Tibial artery (tissue), 4 donors: ENCODE results near the gene BAG5.

Experiments used
- DNase-seq, 2 donors: peaks; one replicate each; pipeline ENCODE4 v3.0.0-alpha.2; 2019
- H3K27ac ChIP-seq, 2 donors: fragments of 200-600 bp; sonication (generic) in 1 of 2; 1 replicate in 1 of 2; 2 replicates in 1 of 2; pipeline ENCODE4 v1.5.1; 2018 to 2019; ENCODE audit warnings: mild to moderate bottlenecking in 1 of 2
- H3K27me3 ChIP-seq, 2 donors: fragments of 200-600 bp; sonication (generic) in 1 of 2; one replicate each; pipeline versions ENCODE4 v1.5.1 to v1.6.0; 2016 to 2019
- H3K36me3 ChIP-seq, 3 donors: fragments of 200-600 bp; sonication (generic) in 2 of 3; one replicate each; pipeline ENCODE4 v1.5.1; 2016 to 2019; ENCODE audit warnings: mild to moderate bottlenecking in 2 of 3
- H3K4me1 ChIP-seq, 4 donors: fragments of 200-600 bp; sonication (generic) in 2 of 4; 1 replicate in 3 of 4; 2 replicates in 1 of 4; pipeline ENCODE4 v1.5.1; 2016 to 2019
- H3K4me3 ChIP-seq, 2 donors: fragments of 200-600 bp; sonication (generic) in 1 of 2; 1 replicate in 1 of 2; 2 replicates in 1 of 2; pipeline ENCODE4 v1.5.1; 2018 to 2019; ENCODE audit warnings: mild to moderate bottlenecking in 2 of 2
- H3K9me3 ChIP-seq, 3 donors: fragments of 200-600 bp; sonication (generic) in 1 of 3; one replicate each; pipeline ENCODE4 v1.5.1; 2016 to 2019
- intact Hi-C: fragments of 100-400 bp; cut with DNase I; formaldehyde crosslinking; loops from one replicate; pipeline ENCODE4 v1.15.0; 2023; ENCODE audit warnings: low total_unique reads
- TF ChIP-seq, protein P1 (sequence below), 2 experiments: fragments of 200-600 bp in 1 of 2; fragments of 450-650 bp in 1 of 2; IDR thresholded peaks; one replicate each; pipeline ENCODE4 v1.5.1; 2017 to 2019; ENCODE audit warnings: antibody characterized with exemption in 2 of 2, mild to moderate bottlenecking in 1 of 2, moderate library complexity in 1 of 2

Gene BAG5

DNA sequence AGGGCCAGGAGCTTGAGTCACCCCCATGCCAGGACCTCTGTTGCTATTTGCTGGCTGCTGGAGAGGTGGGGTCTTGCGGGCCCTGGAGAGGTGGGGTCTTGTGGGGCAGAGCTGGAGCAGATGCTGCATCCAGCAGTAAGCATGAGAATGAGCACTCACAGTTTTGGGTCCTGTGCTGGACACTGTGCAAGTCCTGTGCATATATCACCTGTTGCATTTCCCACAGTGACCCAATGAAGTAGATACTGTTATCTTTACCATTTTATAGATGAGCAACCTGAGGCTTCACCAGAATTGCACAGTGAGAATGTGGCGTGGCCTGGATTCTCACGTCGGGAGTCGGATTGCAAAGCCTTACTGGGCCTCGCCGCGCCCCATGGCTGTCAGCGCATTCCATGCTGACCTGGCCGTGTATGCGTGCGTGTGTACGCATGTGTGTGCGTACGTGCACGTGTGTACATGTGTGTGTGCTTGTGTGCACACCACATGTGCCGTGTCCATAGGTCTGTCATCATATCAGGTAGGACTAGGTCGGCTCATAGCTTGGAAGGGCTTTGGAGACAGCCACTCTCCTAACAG lies 12.3 kb upstream of the BAG5 start:
- Histone ChIP-seq H3K27me3 (no peaks in the 10 kb centered on the region), H3K4me3 (no peak overlapping the region), H3K9me3 (no peaks in the 10 kb centered on the region), H3K4me1 (peaks cover 0 to 25% (median 18%) of the 10 kb centered on the region in 4 donors), H3K27ac (no peak overlapping the region), H3K36me3 (peaks cover 17 to 47% (median 35%) of the 10 kb centered on the region in 3 donors)
- no peak for DNase-seq
- TF ChIP-seq, protein P1, sequence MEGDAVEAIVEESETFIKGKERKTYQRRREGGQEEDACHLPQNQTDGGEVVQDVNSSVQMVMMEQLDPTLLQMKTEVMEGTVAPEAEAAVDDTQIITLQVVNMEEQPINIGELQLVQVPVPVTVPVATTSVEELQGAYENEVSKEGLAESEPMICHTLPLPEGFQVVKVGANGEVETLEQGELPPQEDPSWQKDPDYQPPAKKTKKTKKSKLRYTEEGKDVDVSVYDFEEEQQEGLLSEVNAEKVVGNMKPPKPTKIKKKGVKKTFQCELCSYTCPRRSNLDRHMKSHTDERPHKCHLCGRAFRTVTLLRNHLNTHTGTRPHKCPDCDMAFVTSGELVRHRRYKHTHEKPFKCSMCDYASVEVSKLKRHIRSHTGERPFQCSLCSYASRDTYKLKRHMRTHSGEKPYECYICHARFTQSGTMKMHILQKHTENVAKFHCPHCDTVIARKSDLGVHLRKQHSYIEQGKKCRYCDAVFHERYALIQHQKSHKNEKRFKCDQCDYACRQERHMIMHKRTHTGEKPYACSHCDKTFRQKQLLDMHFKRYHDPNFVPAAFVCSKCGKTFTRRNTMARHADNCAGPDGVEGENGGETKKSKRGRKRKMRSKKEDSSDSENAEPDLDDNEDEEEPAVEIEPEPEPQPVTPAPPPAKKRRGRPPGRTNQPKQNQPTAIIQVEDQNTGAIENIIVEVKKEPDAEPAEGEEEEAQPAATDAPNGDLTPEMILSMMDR (IDR thresholded peaks at IDR 0.05), result no peak
- intact Hi-C loops, result loop anchor here (5.0 kb wide), 1 partner anchor 338 kb away; no protein-coding TSS in a partner anchor

DNA sequence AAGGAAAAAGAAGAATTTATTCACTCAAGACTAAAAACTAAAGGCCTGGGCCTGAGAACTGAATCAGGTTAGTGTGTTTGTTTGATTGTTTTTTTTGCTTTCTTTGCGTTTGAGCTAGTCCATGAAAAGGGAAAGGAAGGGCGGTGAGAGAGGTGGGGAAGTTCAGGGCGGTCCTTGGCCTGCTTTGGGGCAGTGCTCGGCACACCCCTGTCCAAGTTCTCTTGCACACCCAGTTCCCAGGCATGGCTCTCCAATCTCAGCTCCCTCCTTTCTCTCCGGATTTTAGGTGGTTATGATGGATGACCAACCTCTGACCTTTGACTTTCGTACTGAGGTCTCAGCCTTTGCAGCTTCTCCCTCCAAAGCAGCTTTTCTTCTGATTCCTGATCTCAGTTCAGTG lies 11.6 kb upstream of the BAG5 start:
- H3K4me3 ChIP-seq, result no peak overlapping the region
- H3K9me3 ChIP-seq, result no peaks in the 10 kb centered on the region
- H3K27me3 ChIP-seq, result no peaks in the 10 kb centered on the region
- peaks cover 0 to 25% (median 18%) of the 10 kb centered on the region in 4 donors for H3K4me1 ChIP-seq
- intact Hi-C loops, result no loop called here
- H3K36me3 ChIP-seq, result peaks cover 17 to 40% (median 30%) of the 10 kb centered on the region in 3 donors
- TF ChIP-seq, protein P1 (IDR thresholded peaks at IDR 0.05), result no peak
- DNase-seq, result no peak
- no peak overlapping the region for H3K27ac ChIP-seq

DNA sequence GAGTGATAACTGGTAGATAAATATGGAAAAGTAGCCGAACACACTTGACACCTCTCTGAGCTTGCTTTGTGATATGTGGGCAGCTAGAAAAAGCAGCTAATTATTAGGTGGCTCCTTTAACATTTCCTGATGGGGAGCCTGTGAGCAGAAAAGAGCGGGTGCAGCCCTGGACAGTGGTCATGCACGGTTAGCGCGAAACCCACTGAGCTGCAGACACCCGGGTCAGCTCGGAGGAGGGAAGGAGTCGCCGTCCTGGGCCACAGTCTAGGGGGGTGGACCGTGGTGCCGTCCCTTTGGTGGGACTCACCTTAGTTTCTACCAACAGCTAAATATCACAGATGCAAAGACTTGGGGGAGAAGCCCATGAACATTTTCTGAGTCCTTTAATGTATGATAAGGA lies 7.0 kb upstream of the BAG5 start:
- DNase-seq, result no peak
- Histone ChIP-seq H3K36me3 (peaks cover 0 to 19% (median 13%) of the 10 kb centered on the region in 3 donors), H3K27me3 (no peaks in the 10 kb centered on the region), H3K4me3 (no peak overlapping the region), H3K4me1 (peaks cover 0 to 30% (median 12%) of the 10 kb centered on the region in 4 donors), H3K9me3 (no peaks in the 10 kb centered on the region), H3K27ac (no peak overlapping the region)
- intact Hi-C loops, result no loop called here
- TF ChIP-seq, protein P1 (IDR thresholded peaks at IDR 0.05), result no peak

DNA sequence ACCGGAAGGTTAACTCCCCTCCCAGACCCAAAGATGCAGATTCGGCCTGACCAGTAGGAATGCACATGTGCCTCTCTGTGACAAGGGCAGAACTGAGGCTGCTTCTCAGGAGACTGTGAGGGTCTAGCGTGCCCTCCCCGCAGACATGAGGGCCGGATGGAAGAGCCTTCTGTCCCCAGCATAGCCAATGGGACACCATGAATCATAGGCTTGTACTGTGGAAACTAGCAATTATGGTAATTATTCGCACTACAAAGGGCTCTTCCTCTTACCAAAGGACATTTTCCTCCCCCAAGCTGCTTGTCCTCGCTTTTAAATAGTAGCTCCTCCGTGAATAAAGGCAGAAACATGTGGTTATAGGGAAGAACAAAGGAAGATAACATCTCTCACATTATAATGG lies 6.5 kb upstream of the BAG5 start:
- intact Hi-C loops, result no loop called here
- Histone ChIP-seq H3K27me3 (no peaks in the 10 kb centered on the region), H3K36me3 (peaks cover 0 to 15% (median 9%) of the 10 kb centered on the region in 3 donors), H3K27ac (no peak overlapping the region), H3K9me3 (no peaks in the 10 kb centered on the region), H3K4me1 (peaks cover 0 to 34% (median 16%) of the 10 kb centered on the region in 4 donors), H3K4me3 (no peak overlapping the region)
- no peak for DNase-seq
- TF ChIP-seq, protein P1 (IDR thresholded peaks at IDR 0.05), result no peak

DNA sequence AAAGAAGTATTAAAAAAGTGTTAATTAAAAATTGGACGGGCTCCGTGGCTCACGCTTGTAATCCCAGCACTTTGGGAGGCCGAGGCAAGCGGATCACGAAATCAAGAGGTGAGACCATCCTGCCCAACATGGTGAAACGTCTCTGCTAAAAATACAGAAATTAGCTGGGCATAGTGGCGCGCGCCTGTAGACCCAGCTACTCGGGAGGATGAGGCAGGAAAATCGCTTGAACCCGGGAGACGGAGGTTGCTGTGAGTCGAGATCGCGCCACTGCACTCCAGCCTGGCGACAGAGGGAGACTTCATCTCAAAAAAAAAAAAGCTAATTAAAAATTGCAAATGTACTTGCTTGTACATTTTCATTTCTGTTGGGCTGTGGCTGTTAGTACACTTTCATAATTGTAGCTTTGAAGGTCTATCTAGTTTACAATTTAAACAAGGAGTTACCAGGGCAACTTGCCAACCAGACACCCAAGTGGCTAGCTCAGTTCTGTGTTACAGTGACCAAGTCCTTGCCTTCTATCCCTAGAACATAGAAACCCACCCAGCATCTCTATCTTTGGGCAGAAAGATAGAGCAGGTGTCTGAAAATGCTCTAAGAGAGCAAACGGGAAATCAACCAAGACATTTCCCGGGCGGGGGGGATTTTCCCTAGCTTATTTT lies 1.5 kb upstream of the BAG5 start:
- Histone ChIP-seq H3K27me3 (no peaks in the 10 kb centered on the region), H3K9me3 (no peaks in the 10 kb centered on the region), H3K4me1 (peaks cover 0 to 66% (median 46%) of the 10 kb centered on the region in 4 donors), H3K36me3 (peaks cover 9 to 16% (median 15%) of the 10 kb centered on the region in 3 donors), H3K27ac (peak overlapping the region in 1 of 2 donors; percentile 94), H3K4me3 (peak overlapping the region; percentile 94 to 96)
- no peak for DNase-seq
- TF ChIP-seq, protein P1 (IDR thresholded peaks at IDR 0.05), result no peak
- intact Hi-C loops, result loop anchor here (5.0 kb wide), 2 partner anchors 63 to 358 kb away; partner anchors contain the start of gene KLC1
